Activated CD4-positive, alpha-beta T cell treated with anti-CD3 and anti-CD28 coated beads, Interleukin-2, Interleukin-4, amounts not matched to agents 100 ng/mL and 50 ng/mL, durations not matched to agents 16 hours and 8 hours (primary cell): ENCODE results near the gene FCN1.

Experiments used
- DNase-seq: peaks from one replicate; pipeline ENCODE4 v3.0.0-alpha.2; 2020; ENCODE audit warnings: low spot score

The FCN1 gene

DNA sequence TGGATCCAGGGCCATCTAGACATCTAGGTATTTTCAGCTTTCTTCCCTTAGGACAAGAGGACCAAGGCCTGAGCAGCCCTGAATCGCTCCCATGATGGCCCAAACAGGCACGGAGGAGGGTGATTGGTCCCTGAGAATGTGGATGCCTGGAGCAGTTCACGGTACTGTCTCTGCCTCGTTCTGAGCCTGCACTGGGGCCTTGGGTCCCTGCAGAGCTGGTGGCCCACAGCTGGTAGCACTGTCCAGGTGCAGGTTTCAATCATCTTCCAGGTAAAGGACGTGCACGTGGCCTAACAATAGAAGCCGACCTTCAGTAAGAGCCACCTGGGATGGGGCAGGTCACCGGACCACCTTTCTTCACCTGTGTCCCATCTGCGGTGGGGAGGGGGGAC lies 19.4 kb upstream of the FCN1 start:
- DNase-seq, result no peak

GRCh38 chr9:134936346-134937163 lies 18.8 kb upstream of the FCN1 start:
- DNase-seq, result no peak

GRCh38 chr9:134935701-134936345 lies 18.1 kb upstream of the FCN1 start:
- DNase-seq, result no peak

- no peak for DNase-seq
These were observed 17.4 kb upstream of the FCN1 start for GRCh38 chr9:134935056-134935640.

- no peak for DNase-seq
These were observed 15.5 kb upstream of the FCN1 start for GRCh38 chr9:134933076-134933659.

- no peak for DNase-seq
These were observed 14.9 kb upstream of the FCN1 start for GRCh38 chr9:134932606-134933005.

- no peak for DNase-seq
These were observed 14.5 kb upstream of the FCN1 start for GRCh38 chr9:134932171-134932570.

DNA sequence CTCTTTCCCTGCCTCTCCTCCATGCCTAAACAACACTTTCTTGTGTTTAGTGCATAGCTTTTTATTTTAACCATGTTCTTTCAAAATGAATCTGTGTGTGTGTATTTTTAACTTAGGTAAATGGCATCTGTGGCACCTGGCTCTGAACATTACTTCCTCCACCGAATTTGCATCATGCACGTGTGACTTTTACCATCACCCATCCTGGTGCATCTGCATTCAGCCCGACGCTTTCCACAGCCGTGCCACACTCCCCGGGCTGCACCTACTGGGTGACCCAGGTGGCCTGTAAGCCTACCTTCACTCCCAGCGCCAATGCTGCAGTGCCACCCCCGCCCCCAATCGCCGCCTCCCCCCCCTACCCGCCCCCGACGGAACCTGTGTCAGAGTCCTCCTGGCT lies 12.7 kb upstream of the FCN1 start:
- no peak for DNase-seq

DNA sequence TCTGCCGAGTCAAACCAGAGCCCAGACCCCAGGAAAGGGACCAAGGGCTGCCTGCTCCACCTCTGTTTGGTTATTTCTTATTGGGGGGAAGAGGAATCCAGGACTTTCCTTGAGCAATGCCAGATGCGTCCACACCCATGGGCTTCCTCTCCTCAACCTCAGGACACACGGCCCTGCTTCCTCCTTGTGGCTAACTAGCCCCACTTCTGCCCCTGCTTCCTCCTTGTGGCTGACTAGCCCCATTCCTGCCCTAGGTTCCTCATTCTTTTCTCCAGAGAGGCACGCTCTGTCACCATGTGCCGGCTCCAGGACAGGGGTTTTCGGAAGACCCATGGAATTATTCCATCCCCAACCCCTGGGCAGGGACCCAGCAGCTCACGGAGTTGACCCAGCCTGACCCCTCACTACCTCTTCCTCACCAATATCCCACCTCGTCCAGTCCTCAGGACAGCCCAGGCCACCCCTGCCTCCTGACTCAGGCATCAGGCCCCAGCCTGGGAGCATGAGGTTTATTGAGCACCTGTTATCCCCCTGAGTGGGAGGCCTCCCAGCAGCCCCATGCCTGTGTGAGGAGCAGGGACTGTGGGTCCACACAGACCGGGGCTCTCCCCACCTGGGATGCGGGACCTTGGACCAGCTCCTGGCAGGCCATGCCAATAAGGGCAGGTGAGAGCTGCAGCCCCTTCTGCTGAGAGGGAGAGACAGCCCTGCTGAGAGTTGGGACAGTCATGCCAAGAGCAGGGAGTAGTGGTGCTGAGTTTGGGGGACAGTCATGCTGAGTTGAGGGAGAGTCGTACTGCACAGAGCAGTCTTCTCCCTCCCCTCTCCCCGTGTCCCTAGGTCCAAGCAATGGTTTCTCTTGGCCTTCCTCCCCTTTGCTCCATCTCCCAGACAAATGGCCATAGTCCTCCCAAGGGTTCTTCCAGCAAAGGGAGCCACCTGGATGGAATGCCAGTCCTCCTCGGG lies 11.8 kb upstream of the FCN1 start:
- DNase-seq, result no peak

DNA sequence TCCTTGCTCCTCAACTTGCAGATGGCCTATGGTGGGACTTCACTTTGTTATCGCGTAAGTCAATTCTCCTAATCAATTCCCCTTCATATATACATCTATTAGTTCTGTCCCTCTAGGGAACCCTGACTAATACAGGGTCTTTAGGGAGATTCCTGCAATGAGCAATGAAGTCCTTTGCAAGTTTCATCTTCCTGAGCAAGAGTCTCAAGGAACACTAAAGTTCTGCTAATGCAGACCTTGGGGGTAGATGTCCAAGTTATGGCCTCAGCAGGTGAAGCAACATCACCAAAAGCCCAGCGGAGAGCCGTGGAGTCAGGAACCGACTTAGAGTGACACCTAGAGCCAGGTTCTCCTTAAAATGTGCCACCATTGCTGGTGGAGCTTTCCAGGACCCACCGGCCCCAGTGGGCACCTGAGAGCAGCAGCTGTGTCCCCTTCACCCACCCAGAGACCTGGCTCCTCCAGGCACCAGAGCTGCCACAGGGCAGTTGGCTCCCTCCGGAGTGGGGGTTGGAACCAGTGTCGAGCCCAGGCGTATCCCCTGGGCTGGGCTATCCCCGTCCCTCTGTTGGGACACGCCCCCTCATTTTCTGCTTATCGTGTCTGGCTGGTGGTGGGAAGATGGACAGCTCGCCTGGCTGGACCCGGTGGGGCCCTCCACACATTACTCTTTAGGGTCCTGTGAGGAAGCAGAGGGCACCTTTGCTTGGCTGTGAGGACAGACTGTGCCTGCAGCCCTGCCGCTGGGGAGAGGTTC lies 10.9 kb upstream of the FCN1 start:
- DNase-seq, result no peak

DNA sequence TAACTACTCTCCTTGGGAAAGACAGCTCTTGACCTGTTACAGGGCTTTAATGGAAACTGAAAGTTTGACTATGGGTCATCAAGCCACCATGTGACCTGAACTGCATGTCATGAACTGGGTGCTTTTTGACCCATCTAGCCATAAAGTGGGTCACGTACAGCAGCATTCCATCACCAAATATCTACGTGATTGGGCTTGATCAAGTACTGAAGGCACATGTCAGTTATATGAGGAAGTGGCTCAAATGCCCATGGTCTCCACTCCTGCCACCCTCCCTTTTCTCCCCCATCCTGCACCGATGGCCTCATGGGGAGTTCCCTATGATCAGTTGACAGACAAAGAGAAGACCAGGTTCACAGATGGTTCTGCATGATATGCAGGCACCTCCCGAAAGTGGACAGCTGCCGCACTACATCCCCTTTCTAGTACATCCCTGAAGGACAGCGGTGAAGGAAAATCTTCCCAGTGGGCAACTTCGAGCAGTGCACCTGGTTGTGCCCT lies 7.3 kb upstream of the FCN1 start:
- no peak for DNase-seq

DNA sequence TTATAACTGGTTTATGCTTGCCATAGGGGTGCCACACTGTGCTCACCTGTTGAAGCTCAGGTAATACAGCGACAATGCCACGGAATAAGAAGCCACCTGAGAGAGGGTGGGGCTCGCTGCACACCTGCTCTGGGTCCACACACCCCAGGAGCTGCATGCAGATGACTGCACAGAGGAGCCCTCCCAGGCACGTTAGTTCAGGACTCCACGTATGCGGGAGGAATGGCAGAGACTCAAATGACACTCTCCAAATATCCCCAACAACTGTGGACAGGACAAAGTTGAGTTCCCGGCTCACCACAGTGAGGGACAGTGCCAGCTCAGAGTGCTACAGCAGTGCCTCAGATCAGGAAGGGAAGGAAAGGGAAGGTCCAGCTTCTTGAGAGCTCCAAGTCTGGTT lies 5.8 kb upstream of the FCN1 start:
- no peak for DNase-seq

DNA sequence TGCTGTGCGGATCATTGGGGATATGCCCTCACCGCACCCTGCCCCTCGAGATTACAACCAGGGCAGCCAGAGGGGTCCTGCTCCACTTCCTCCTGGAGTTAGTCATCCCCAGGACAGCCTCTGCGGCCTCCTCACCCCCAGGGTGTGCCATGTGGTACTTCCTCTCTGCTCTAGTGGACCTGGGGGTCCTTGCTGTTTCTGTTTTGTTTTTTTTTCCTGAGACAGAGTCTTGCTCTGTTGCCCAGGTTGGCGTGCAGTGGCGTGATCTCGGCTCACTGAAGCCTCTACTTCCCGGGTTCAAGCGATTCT lies 5.2 kb upstream of the FCN1 start:
- DNase-seq, result no peak

- no peak for DNase-seq
These were observed 4.6 kb upstream of the FCN1 start for GRCh38 chr9:134922066-134922931.

DNA sequence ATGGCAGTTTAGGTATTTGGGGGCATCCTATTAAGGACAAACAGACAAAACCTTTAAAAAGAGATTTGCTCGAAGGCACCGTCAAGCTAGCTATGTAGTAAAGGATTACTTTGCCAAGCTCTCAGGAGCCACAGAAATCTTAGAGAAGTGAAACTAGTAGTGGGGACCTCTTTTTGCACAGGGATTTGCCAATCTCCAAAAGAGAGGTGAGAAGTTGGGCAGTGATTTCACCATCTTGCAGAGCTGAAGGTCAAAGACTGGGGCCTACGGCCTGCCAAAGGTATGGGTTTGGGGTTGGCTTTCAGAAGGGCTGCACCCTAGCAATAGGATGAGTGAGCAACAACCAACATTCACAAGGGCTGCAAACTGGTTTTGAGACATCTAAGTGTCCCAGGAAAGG lies 1.6 kb upstream of the FCN1 start:
- no peak for DNase-seq

DNA sequence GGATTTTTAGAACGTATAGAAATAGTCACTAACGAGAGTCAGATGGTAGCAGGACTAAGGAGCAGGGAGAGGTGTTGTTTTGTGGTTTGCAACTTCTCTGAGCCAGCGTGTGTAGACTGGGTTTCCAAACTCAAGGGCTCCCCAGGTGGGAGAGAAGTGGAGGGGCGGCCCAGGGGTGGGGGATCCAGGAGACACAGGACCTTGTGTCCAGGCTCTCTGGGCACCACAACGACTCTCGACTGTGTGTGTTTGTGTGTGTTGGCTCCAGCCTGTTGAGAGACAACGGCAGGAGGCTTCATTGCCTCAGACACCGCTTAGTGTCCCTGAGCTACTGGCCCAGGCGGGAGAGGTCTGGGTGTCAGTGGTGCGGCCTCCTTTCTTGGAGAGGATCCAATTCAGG lies 934 bp upstream of the FCN1 start:
- no peak for DNase-seq

DNA sequence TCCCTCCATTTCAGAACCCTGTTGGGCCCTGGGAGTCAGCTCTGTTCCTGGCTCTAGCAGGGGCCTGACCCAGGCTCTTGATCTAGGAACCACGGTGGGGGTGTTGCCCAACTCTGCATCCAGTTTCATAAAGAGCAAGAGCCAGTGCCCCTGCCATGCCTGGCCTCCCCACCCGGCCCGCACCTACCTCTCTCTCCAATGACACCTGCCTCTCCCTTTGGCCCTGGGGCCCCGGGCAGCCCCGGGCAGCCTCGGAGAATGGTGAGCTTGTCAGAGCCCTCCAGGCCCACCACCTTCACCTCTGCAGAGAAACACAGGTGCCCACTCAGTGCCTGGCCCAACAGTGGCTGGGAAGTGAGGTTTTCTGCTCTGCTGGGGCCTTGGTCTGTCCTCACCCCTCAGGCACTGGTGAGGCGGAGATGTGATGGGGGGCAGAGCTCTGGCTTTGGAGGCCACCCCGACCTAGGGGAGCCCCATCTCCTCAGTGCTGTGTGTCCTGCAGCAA lies 1.5 kb downstream of the FCN1 start:
- DNase-seq, result no peak

DNA sequence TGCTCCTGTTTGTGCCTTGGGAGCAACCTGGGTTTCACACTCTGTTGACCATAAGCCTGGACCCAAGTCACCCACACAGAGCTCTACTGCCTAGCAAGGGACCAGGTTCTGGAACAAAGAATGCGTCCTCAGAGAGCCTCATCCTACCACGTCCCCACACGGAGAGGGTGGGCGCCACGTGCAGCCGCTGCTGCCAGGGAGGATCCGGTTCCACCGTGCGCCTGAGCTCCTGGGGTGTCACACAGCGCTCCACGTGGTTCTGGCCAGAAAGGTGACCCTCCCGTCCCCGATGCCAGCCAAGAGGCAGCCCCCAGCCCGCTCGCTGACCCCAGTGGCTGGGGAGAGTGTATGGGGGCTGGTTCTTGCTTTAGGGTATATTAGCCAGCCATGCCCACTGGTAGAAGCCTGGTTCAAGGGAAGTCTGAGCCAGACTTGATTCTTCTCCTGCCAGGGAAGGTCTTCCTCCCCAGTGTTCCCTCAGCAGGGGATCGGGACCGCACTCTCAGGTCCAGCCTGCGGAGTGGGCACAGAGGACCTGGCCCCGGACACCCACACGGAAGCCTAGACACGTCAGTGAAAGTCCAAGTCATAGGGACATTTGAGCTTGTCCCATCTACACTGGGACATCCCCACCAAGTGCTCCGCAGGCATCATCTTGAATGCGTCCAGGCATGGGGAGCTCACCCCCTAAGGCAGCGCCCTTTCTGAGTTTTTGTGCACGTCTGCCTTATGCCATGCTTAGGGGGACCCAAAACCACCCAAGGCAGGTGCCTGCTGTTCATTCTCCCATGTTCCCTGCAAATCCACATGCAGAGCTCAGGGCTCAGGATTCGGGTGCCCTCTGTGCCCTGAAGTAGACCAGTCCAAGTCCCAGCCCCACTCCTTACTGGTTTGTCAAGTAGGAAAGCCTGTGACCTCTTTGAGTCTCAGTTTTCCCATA lies 2.4 kb downstream of the FCN1 start:
- no peak for DNase-seq

DNA sequence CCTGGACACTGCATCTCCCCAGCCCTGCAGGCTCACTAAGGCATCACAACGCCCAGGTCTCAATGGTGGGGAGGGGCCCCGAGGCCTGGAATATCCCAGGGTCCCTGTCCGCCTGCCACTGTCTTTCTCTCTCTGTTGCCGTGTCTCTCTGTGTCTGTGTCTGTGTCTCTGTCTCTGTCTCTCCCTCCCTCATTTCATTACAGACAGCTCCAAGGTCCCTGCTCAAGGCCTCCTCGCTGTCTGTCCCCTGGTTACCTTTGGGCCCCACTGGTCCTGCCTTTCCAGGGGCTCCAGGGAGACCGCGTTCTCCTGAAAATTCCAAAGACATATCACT lies 3.2 kb downstream of the FCN1 start:
- no peak for DNase-seq
